Measurements from ENCODE around the gene SLC44A2.

The SLC44A2 gene

DNA sequence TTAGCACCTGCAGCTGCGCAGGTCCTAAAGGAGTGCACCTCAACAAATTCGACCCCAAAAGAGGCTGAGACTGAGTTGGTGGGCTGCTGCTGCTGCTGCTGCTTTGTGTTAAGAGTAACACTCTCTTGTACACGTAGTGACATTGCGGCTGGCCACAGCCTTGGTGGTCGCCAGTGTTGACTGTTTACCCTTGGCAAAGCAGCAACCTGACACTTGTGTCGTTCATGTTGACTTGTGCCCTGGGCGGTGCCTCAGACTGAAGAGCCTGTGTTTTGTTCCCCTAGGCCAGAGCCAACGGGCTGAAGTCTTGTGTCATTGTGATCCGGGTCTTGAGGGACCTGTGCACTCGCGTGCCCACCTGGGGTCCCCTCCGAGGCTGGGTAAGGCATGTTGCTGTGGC, 53.5 kb downstream of the SLC44A2 start:
- no peak for DNase-seq (ENCODE audit: low spot score)
- in situ Hi-C loops (cut with MboI; ENCODE audit: low pct_unique_long_range_greater_than_20kb, low sequenced_read_pairs, unreplicated experiment), result no loop called here
- TF ChIP-seq, protein P1, sequence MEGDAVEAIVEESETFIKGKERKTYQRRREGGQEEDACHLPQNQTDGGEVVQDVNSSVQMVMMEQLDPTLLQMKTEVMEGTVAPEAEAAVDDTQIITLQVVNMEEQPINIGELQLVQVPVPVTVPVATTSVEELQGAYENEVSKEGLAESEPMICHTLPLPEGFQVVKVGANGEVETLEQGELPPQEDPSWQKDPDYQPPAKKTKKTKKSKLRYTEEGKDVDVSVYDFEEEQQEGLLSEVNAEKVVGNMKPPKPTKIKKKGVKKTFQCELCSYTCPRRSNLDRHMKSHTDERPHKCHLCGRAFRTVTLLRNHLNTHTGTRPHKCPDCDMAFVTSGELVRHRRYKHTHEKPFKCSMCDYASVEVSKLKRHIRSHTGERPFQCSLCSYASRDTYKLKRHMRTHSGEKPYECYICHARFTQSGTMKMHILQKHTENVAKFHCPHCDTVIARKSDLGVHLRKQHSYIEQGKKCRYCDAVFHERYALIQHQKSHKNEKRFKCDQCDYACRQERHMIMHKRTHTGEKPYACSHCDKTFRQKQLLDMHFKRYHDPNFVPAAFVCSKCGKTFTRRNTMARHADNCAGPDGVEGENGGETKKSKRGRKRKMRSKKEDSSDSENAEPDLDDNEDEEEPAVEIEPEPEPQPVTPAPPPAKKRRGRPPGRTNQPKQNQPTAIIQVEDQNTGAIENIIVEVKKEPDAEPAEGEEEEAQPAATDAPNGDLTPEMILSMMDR (IDR thresholded peaks at IDR 0.05; ENCODE audit: extremely low read depth, insufficient read depth, missing control alignments), result no peak

DNA sequence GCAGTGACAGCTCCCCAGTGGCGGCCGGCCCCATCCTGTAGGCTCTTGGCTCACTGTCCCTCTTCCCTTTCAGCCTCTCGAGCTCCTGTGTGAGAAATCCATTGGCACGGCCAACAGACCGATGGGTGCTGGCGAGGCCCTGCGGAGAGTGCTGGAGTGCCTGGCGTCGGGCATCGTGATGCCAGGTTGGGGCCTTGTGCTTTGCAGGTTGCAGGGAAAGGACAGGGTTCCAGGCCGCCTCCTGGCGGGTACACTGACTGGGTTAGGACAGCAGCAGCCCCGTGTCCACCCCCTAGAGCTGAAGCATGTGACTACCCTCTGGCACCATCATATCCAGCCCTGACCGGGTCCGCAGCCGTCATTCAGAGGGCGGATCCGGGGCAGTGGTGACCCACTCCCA, 54.4 kb downstream of the SLC44A2 start:
- no peak for DNase-seq (ENCODE audit: low spot score)
- TF ChIP-seq, protein P1 (IDR thresholded peaks at IDR 0.05; ENCODE audit: extremely low read depth, insufficient read depth, missing control alignments), result no peak
- in situ Hi-C loops (cut with MboI; ENCODE audit: low pct_unique_long_range_greater_than_20kb, low sequenced_read_pairs, unreplicated experiment), result no loop called here

DNA sequence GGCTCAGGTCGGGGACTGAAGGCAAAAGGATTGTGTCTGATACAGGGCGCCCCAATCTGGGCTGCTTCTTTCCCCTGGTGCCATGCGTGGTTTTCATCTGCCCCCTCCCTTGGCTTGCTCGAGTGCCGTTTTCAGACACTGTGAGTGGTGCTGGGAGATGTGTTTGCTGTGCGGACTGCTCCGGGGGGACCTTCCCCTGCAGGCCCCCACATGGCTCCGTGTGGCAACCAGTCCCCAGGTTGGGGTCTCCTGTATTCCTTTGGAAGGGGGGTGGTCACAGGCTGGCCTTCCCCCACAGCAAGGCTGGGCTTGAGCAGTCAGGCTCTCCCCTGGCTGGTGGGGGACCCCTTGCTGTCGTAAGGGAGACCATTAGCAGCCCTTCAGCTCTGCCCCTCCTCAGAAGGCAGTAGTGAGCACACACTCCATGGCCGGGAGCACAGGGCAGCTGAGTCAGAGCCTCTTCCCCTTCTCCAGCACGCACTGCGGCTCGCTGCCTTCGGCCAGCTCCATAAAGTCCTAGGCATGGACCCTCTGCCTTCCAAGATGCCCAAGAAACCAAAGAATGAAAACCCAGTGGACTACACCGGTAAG, 55.3 kb downstream of the SLC44A2 start:
- in situ Hi-C loops (cut with MboI; ENCODE audit: low pct_unique_long_range_greater_than_20kb, low sequenced_read_pairs, unreplicated experiment), result no loop called here
- TF ChIP-seq, protein P1 (IDR thresholded peaks at IDR 0.05; ENCODE audit: extremely low read depth, insufficient read depth, missing control alignments), result no peak
- DNase-seq (ENCODE audit: low spot score), result no peak

DNA sequence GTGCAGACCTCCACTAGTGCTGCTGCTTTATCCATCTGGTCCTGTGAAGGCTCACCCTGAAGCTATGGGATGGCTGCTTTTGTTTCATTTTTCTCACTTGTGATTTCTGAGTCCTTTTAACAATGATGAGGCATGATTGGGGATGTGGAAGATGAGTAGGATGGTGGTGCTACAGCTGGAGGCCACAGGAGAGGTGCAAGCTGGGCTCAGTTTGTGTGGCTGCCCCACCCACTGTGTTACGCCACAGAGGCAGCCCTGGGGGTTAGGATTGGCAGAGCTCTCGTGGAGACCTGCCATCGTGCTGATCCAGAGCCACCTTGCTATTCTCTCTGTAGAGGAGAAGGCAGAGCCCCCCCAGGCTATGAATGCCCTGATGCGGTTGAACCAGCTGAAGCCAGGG, 56.3 kb downstream of the SLC44A2 start:
- in situ Hi-C loops (cut with MboI; ENCODE audit: low pct_unique_long_range_greater_than_20kb, low sequenced_read_pairs, unreplicated experiment), result no loop called here

DNA sequence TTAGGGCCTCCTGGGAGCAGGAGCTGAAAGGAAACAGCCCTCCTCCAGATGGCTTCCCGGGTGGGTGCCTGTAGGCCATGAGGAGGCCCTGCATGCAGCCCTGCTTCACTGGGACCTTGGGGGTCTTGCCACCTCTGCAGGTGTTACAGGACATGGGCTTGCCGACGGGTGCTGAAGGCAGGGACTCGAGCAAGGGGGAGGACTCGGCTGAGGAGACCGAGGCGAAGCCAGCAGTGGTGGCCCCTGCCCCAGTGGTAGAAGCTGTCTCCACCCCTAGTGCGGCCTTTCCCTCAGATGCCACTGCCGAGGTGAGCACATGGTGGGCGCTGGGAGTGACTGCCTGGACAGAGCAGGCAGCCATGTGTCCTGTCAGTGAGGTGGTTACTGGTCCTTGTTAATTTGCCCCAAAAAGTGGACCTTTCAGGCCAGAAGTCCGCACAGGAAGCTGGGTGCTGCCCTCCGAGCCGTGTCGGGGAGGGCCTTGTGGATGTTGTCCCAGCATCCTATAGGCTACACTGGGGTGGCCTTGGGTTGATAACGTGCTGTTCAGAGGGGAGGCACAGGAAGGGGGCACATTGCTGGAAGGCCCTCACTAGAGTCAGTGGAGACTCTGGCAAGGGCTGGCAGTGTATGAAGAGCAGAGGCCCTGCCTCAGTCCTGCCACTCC, 57.2 kb downstream of the SLC44A2 start:
- DNase-seq (ENCODE audit: low spot score), result no peak
- TF ChIP-seq, protein P1 (IDR thresholded peaks at IDR 0.05; ENCODE audit: extremely low read depth, insufficient read depth, missing control alignments), result no peak
- in situ Hi-C loops (cut with MboI; ENCODE audit: low pct_unique_long_range_greater_than_20kb, low sequenced_read_pairs, unreplicated experiment), result no loop called here

More for the DNA sequence above, 56.3 kb downstream of the SLC44A2 start:
- TF ChIP-seq, protein P1 (IDR thresholded peaks at IDR 0.05; ENCODE audit: extremely low read depth, insufficient read depth, missing control alignments), result no peak
- DNase-seq (ENCODE audit: low spot score), result no peak

DNA sequence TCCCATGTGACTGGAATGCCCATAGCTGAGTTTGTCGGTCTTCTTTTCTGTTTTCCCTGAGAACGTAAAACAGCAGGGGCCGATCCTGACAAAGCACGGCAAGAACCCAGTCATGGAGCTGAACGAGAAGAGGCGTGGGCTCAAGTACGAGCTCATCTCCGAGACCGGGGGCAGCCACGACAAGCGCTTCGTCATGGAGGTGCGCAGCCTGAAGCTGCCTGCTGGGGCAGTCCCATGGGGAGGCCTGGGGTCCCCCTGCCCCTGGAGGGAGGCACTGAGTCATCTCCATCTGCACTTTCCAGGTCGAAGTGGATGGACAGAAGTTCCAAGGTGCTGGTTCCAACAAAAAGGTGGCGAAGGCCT, 57.7 kb downstream of the SLC44A2 start:
- no peak for DNase-seq (ENCODE audit: low spot score)
- in situ Hi-C loops (cut with MboI; ENCODE audit: low pct_unique_long_range_greater_than_20kb, low sequenced_read_pairs, unreplicated experiment), result no loop called here
- TF ChIP-seq, protein P1 (IDR thresholded peaks at IDR 0.05; ENCODE audit: extremely low read depth, insufficient read depth, missing control alignments), result no peak
